DMS153 treated with DMSO at 0.1 percent for 48 hours (cell line): ENCODE measurements around the gene DNAI2.

Source experiments
- DNase-seq: peaks from one replicate; lab custom pipeline; 2025; ENCODE audit not compliant: unreplicated experiment; lab: John Stamatoyannopoulos, UW

Gene DNAI2

DNA sequence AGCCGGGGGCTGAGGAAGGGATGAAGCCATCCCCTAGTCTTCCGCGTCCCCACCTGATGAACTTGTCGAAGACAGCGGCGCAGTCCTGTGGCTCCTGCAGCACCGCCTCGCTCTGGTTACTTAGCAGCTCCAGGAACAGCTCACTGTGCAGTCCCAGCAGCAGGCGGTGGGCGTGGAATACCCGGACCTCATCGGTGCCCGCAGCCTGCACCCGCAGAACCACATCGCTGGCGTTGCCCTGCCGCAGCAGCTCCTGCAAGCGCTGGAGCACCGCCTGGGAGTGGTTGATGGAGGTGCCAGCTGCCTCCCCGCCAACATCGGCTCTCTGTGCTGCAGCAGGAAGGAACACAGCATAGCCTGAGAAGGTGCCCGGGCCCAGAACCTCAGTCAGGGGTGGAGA is 85.9 kb downstream of the DNAI2 start:
- DNase-seq: no peak

DNA sequence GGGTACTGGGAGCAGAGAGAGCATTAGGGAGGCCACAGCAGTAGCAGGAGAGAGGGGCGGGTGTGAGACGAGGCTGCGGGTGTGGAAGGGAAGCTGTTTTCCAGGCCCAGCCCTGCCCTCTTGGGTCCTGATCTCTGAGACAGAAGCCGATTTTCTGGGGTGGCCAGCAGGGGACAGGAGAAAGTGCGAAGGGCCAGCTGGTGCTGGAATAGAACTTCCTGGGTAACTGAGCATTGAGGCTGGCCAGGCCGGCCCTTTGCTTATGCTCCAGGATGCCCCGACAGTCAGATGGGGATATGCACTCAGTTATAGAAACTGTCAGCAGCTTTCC is 86.8 kb downstream of the DNAI2 start:
- DNase-seq: no peak

DNA sequence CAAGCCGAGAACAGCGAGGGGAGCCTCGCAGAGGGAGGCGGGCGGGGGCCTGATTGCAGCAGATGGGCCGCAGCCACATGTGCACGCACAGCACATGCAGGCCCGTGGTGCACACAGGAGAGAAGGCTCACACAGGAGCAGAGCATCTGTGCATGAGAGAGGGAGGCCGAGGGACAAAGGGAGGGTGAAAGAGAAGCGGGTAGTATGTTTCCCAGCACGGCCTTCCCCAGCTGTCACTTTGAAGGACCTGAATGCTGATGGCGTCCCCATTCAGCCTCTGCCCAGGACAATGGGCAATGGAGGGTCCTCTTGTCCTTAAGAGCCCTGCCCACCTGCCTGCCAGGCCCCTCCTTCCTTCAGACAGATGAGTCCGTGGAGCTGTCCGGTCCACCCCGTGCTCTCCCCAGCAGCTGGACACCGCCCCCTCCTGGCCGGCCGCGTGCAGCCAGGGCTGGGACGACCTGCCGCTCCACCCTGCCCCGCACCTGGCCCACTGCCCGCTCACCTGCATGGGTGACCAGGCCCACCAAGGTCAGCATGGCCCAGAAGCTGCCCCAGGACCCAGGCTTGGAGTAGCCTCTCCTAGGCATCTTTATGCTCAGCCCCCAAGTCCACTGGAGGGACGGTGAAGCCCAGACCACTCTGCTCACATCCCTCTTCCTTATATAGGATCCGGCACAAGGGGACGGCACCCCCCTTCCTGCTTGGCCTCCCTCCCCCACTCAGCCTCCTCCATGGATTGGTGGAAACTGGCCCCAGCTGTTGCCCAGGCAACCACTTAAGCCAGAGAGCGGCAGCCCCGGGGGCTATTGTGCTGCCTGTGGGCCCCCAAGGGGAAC is 87.4 kb downstream of the DNAI2 start, which contains the start of gene BTBD17:
Gene BTBD17, minus strand, starts transcription at position 639 of the 839 bp plus-strand sequence. Its CDS starts 49 bp downstream, at position 590.
- DNase-seq: peak; percentile 60

DNA sequence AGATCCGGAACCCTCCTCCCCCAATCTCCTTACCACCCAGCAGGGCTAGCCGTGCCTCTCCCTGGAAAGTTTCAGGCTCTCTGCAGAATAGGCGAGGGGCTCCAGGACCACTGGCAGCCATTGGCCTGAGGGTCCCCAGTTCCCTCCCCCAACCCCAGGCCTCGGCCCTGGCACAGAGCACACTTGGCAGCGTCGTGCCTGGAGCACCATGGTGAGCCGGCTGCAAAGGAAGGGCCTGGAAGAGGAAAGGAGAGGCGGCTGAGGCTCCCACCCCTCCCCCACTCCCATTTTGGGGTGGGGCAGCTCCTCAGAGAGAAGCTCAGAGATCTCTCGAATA is 88.0 kb downstream of the DNAI2 start:
- DNase-seq: no peak

DNA sequence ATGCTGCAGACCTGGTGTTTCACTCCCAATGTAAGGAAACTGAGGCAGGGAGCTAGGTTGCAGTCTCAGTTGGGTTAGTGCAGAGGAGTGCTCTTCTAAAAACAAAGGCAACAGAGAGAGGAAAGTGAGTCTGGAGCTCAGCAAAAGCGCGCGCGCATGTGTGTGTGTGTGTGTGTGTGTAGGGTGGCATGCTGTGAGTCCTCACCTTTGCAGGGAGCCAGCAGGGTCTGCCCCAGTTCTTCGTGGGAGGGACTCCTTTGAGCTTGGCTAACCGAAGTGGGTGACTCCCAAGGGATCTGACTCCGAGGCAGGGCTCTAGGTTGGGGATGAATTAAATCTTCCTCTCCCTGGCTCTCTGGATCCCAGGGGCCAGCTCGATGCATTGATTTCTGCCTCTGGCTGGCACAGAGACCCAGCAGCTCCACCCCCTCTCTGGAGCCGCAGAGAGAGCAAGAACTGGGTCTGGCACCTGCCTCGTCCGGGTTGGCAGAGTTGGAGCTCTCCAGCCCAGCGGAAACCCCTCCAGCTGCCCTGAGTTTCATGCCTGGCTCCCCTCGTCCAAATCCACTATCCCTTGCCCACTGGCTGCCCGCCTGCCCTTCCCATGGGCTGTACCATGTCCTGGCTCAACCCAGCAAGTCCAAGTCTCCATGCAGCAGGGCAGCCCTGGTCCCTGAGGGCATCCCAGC is 88.9 kb downstream of the DNAI2 start:
- DNase-seq: no peak
